Esophagus squamous epithelium (tissue), 4 donors: ENCODE measurements around the gene GPR3.

Experiments used
- CTCF ChIP-seq, 6 experiments: fragments of 450-650 bp in 4 of 6; fragments of 200-600 bp in 2 of 6; sonication (generic) in 2 of 6; IDR thresholded peaks; one replicate each; pipeline ENCODE4 v1.5.1; 2016 to 2019; ENCODE audit warnings: antibody characterized with exemption in 6 of 6, mild to moderate bottlenecking in 4 of 6, moderate library complexity in 4 of 6
- POLR2A ChIP-seq, 4 donors: fragments of 450-650 bp; IDR thresholded peaks; one replicate each; pipeline ENCODE4 v1.6.1; 2017; ENCODE audit warnings: antibody characterized with exemption in 4 of 4, mild to moderate bottlenecking in 4 of 4, moderate library complexity in 3 of 4

- no peak for TF ChIP-seq CTCF (IDR thresholded peaks at IDR 0.05)
- TF ChIP-seq POLR2A (IDR thresholded peaks at IDR 0.05) = no peak
Measured at GRCh38 chr1:27391511-27392095, 819 bp upstream of the GPR3 start.
